K562 (cell line): ENCODE data around the gene PIMREG. TPM values are rescaled to one million over a fixed set of nuclear protein-coding genes. Genes with fewer than 3 reads are reported as not detected.

ENCODE experiments used
- ATAC-seq: fragments of 200-7000 bp; cut with Tn5 transposase; 3 replicates; pipeline ENCODE4 v1.9.1; 2020; ENCODE audit warnings: moderate library complexity
- BruUV-seq: library from RNA; stranded (reverse); fragments of 400-500 nt; replicated peaks from 2 replicates; lab custom pipeline; 2021; lab: Mats Ljungman, UMichigan
- CTCF ChIA-PET: fragments of 300-600 bp; formaldehyde crosslinking; extraction: SDS; loops from one replicate; lab custom pipeline; 2021; ENCODE audit warnings: low intra/inter-chr PET ratio; lab: Yijun Ruan, JAX
- POLR2A ChIA-PET: fragments of 300-600, 350-650 bp; sonication (Branson Sonifier 250); formaldehyde crosslinking; extraction: SDS; loops from one replicate; lab custom pipeline; 2021; ENCODE audit warnings: antibody characterized with exemption, inconsistent platforms; lab: Yijun Ruan, JAX
- DNase-seq, 4 experiments: peaks; one replicate each; pipeline versions ENCODE4 v3.0.0 to v3.0.0-alpha.2; 2011 to 2018; ENCODE audit warnings: low spot score in 3 of 4, mixed read lengths in 3 of 4; ENCODE audit errors: extremely low read depth in 1 of 4
- FAIRE-seq: peaks from 2 replicates; lab custom pipeline; 2011; peaks lifted over from hg19 to GRCh38; lab: Jason Lieb, UNC
- H2AFZ ChIP-seq: 2 replicates; pipeline ENCODE4 v1.6.0; 2011; ENCODE audit warnings: low read depth, low read length, control low read depth, inconsistent platforms
- H3K27ac ChIP-seq: fragments of 200-600 bp; 3 replicates; pipeline ENCODE4 v1.8.0; 2011; ENCODE audit warnings: low read depth, mild to moderate bottlenecking, control low read depth, inconsistent platforms, low read length, moderate library complexity, mixed read lengths; ENCODE audit errors: extremely low read depth
- H3K27me3 ChIP-seq, 2 experiments: fragments of 300-600 bp in 1 of 2; 2 replicates in 1 of 2; 3 replicates in 1 of 2; pipeline versions ENCODE4 v1.6.0 to v1.8.0; 2011; ENCODE audit warnings: inconsistent platforms in 2 of 2, low read length in 2 of 2, mild to moderate bottlenecking in 1 of 2, mixed read lengths in 1 of 2, moderate library complexity in 1 of 2; ENCODE audit not compliant: control insufficient read depth in 2 of 2, insufficient read depth in 2 of 2
- H3K36me3 ChIP-seq: fragments of 300-600 bp; 3 replicates; pipeline ENCODE4 v1.8.0; 2011; ENCODE audit warnings: mild to moderate bottlenecking, low read length, inconsistent platforms; ENCODE audit not compliant: control insufficient read depth, insufficient read depth
- H3K4me1 ChIP-seq, 2 experiments: fragments of 200-600 bp in 1 of 2; replicated peaks in 1 of 2; 2 replicates in 1 of 2; 3 replicates in 1 of 2; pipeline versions ENCODE4 v1.5.1 to v1.8.0; 2011; ENCODE audit warnings: inconsistent platforms in 2 of 2, low read length in 2 of 2, mild to moderate bottlenecking in 1 of 2, mixed read lengths in 1 of 2, moderate library complexity in 1 of 2; ENCODE audit not compliant: control insufficient read depth in 2 of 2, insufficient read depth in 2 of 2
- H3K4me2 ChIP-seq: 2 replicates; pipeline ENCODE4 v1.6.1; 2011; ENCODE audit warnings: low read length, control low read depth, inconsistent platforms, mixed read lengths; ENCODE audit not compliant: insufficient read depth
- H3K4me3 ChIP-seq: fragments of 200-600 bp; sonication (generic), shearing (Covaris generic); 2 replicates; pipeline ENCODE4 v1.5.1; 2016; ENCODE audit warnings: control low read depth, inconsistent platforms
- H3K79me2 ChIP-seq: fragments of 200-600 bp; 3 replicates; pipeline ENCODE4 v1.8.0; 2011; ENCODE audit warnings: low read length, inconsistent platforms; ENCODE audit not compliant: control insufficient read depth, insufficient read depth
- H3K9ac ChIP-seq, 2 experiments: 2 replicates each; pipeline versions ENCODE4 v1.6.0 to v1.6.1; 2011; ENCODE audit warnings: low read depth in 2 of 2, low read length in 2 of 2, control low read depth in 1 of 2, inconsistent platforms in 1 of 2, mild to moderate bottlenecking in 1 of 2, mixed read lengths in 1 of 2; ENCODE audit not compliant: insufficient read depth in 1 of 2
- H3K9me1 ChIP-seq: one replicate; pipeline ENCODE4 v1.6.0; 2011; ENCODE audit warnings: inconsistent platforms, mild to moderate bottlenecking, low read length, moderate library complexity; ENCODE audit not compliant: control insufficient read depth, insufficient read depth
- H3K9me3 ChIP-seq: replicated peaks from 2 replicates; pipeline ENCODE4 v1.5.1; 2011; ENCODE audit warnings: low read depth, low read length, inconsistent platforms; ENCODE audit not compliant: control insufficient read depth, insufficient read depth
- H4K20me1 ChIP-seq: replicated peaks from 2 replicates; pipeline ENCODE4 v1.6.1; 2011; ENCODE audit warnings: low read length, inconsistent platforms, mixed read lengths; ENCODE audit not compliant: control insufficient read depth, insufficient read depth
- CTCF ChIP-seq, 3 experiments: IDR thresholded peaks in 2 of 3; conservative IDR thresholded peaks in 1 of 3; 2 replicates each; pipeline ENCODE4 v1.5.1; 2011 to 2012; ENCODE audit warnings: low read length in 3 of 3, mild to moderate bottlenecking in 3 of 3, control low read depth in 2 of 3, improper control_type of control experiment in 1 of 3, inconsistent platforms in 1 of 3, low read depth in 1 of 3, mixed read lengths in 1 of 3, moderate library complexity in 1 of 3; ENCODE audit not compliant: insufficient read depth in 2 of 3
- DMBX1 ChIP-seq: fragments of 250-450 bp; sonication (Bioruptor Pico); IDR thresholded peaks from 2 replicates; pipeline ENCODE4 v1.8.0; 2022; ENCODE audit warnings: inconsistent platforms, mild to moderate bottlenecking, moderate library complexity, borderline replicate concordance
- JUND ChIP-seq, 2 experiments: IDR thresholded peaks; 2 replicates in 1 of 2; 3 replicates in 1 of 2; pipeline ENCODE4 v1.6.1; 2011; ENCODE audit warnings: borderline replicate concordance in 2 of 2, low read depth in 2 of 2, low read length in 2 of 2, improper control_type of control experiment in 1 of 2, missing biosample characterization in 1 of 2, missing genetic modification characterization in 1 of 2, missing genetic modification reagents in 1 of 2
- RAD21 ChIP-seq, 2 experiments: fragments of 250-450 bp in 1 of 2; fragments of 450-650 bp in 1 of 2; sonication (Bioruptor Pico) in 1 of 2; formaldehyde crosslinking in 1 of 2; IDR thresholded peaks in 1 of 2; conservative IDR thresholded peaks in 1 of 2; 2 replicates each; pipeline versions ENCODE4 v1.4.0 to v1.8.0; 2020 to 2022; ENCODE audit warnings: mild to moderate bottlenecking in 2 of 2, moderate library complexity in 1 of 2
- SMC3 ChIP-seq: conservative IDR thresholded peaks from 2 replicates; pipeline ENCODE4 v1.6.1; 2011; ENCODE audit warnings: low read depth, low read length, improper control_type of control experiment; ENCODE audit not compliant: insufficient read depth
- STAG1 ChIP-seq: sonication (generic); formaldehyde crosslinking; IDR thresholded peaks from 2 replicates; pipeline ENCODE4 v1.5.0; 2020; ENCODE audit warnings: missing genetic modification reagents, borderline replicate concordance
- ZNF77 ChIP-seq: fragments of 250-450 bp; sonication (Bioruptor Pico); IDR thresholded peaks from 2 replicates; pipeline ENCODE4 v1.5.0; 2020
- WGBS: fragments of 100-300 bp; shearing (Covaris generic); methylation state at CpG from one replicate; pipeline ENCODE4 v1.1.6; 2016; ENCODE audit warnings: low coverage, mixed read lengths; ENCODE audit not compliant: insufficient coverage; ENCODE audit errors: missing lambda C conversion rate; 5-methylcytosine and 5-hydroxymethylcytosine counted together
- in situ Hi-C: fragments of 300-500 bp; cut with MboI; formaldehyde crosslinking; loops from 4 replicates; pipeline ENCODE4 v1.15.0; 2018; ENCODE audit warnings: inconsistent platforms, mixed read lengths
- intact Hi-C: fragments of 100-400 bp; cut with micrococcal nuclease; formaldehyde crosslinking; loops from 2 replicates; pipeline ENCODE4 v1.14.2; 2022
- polyA plus RNA-seq, 8 experiments: library from polyadenylated mRNA; depleted of rRNA in 4 of 8; stranded (reverse) in 5 of 8; unstranded in 3 of 8; fragments of >200 nt; fragmentation: Nextera tagmentation in 2 of 8; fragmentation: Illumina TruSeq in 1 of 8; extraction: Ambion mirVana in 2 of 8; extraction: Trizol in 1 of 8; gene quantifications; 2 replicates each; pipeline versions ENCODE4 v1.2.1 to v1.2.3, GENCODE V29; 2011 to 2014; ENCODE audit warnings: inconsistent platforms in 1 of 8, missing spikeins in 1 of 8
- total RNA-seq, 7 experiments: library from RNA; depleted of rRNA in 6 of 7; stranded (reverse); fragments of >200 nt in 6 of 7; fragmentation: Illumina TruSeq in 2 of 7; extraction: Trizol in 2 of 7; gene quantifications; 2 replicates each; pipeline versions ENCODE4 v1.2.1 to v1.2.3, GENCODE V29; 2011 to 2021; ENCODE audit warnings: low replicate concordance in 1 of 7

The PIMREG gene
- total and polyA plus RNA-seq, 9 of the 15 experiments (the other 6 are each of a cell fraction or from before 2014, with no cell fraction given), result 1.1 to 16.7 (median 9.4) TPM

GRCh38 chr17:6435968-6436367 is 8.3 kb upstream of the PIMREG start:
- no peaks in the 10 kb centered on the region for H3K9me3 ChIP-seq
- peak; percentile 95 for ATAC-seq
- intact Hi-C loops (no loop called here), in situ Hi-C loops (loop anchor here (25.0 kb wide), 1 partner anchor 1199 kb away; the partner anchor contains the start of gene SCIMP)
- H3K4me2 ChIP-seq, result no peak overlapping the region
- ChIA-PET POLR2A (interaction anchor here (0.8 to 1.1 kb wide), 3 partner anchors 10 to 968 kb away, joined by 3 to 5 read pairs (median 4); no protein-coding TSS in a partner anchor), CTCF (interaction anchor here (0.6 to 1.0 kb wide), 3 partner anchors 23 to 844 kb away, joined by 3 read pairs; no protein-coding TSS in a partner anchor)
- no peaks in the 10 kb centered on the region for H4K20me1 ChIP-seq
- H3K4me1 ChIP-seq, result peaks cover 0 to 4% of the 10 kb centered on the region in 2 experiments; a peak in 1 of 5 replicates
- no peak overlapping the region for H3K4me3 ChIP-seq
- H3K9me1 ChIP-seq, result no peaks in the 10 kb centered on the region
- H2AFZ ChIP-seq, result no peak overlapping the region
- peaks cover 0 to 10% of the 10 kb centered on the region in 2 experiments; a peak in 1 of 5 replicates for H3K27me3 ChIP-seq
- peak; percentile 81 for FAIRE-seq
- 6% methylated on average over 6 of the region's 9 CpGs for WGBS
- no peaks in the 10 kb centered on the region for H3K36me3 ChIP-seq
- DNase-seq, result peak; percentile 63 to 70 (median 66)
- 0 out of 2 replicates have a peak, but pooled peaks have one; percentile 10 for TF ChIP-seq JUND (IDR thresholded peaks at IDR 0.05; ENCODE audit: borderline replicate concordance, low read depth, low read length)
- TF ChIP-seq JUND (tag; IDR thresholded peaks at IDR 0.05; ENCODE audit: borderline replicate concordance, low read depth, low read length), result no peak
- peak; percentile 41; the same call in 1 of the 2 replicates for TF ChIP-seq SMC3
- TF ChIP-seq STAG1, result peak; percentile 28; the same call in 1 of the 2 replicates
- peak; percentile 48 to 60 for TF ChIP-seq RAD21 (CRISPR knock-in tag; conservative IDR thresholded peaks at IDR 0.05 in 1 of 2, IDR thresholded peaks at IDR 0.05 in 1 of 2)
- peak; percentile 60 to 73 (median 72) for TF ChIP-seq CTCF (IDR thresholded peaks at IDR 0.05 in 2 of 3, conservative IDR thresholded peaks at IDR 0.05 in 1 of 3; ENCODE audit: insufficient read depth in 2 of 3, low read depth in 1 of 3, low read length in 3 of 3)
- TF ChIP-seq ZNF77 (CRISPR knock-in tag), result no peak
- TF ChIP-seq DMBX1, result no peak
- H3K9ac ChIP-seq, result no peak overlapping the region
- no peak overlapping the region for H3K27ac ChIP-seq
- H3K79me2 ChIP-seq, result no peaks in the 10 kb centered on the region
- BruUV-seq, result no TSS peak
